K562 (cell line): Measurements from ENCODE around the gene PAX2. TPM values are rescaled to one million over a fixed set of nuclear protein-coding genes. Genes with fewer than 3 reads are reported as not detected.

Source experiments
- ATAC-seq: fragments of 200-7000 bp; cut with Tn5 transposase; 3 replicates; pipeline ENCODE4 v1.9.1; 2020; ENCODE audit warnings: moderate library complexity
- BruUV-seq: library from RNA; stranded (reverse); fragments of 400-500 nt; replicated peaks from 2 replicates; lab custom pipeline; 2021; lab: Mats Ljungman, UMichigan
- CTCF ChIA-PET: fragments of 300-600 bp; formaldehyde crosslinking; extraction: SDS; loops from one replicate; lab custom pipeline; 2021; ENCODE audit warnings: low intra/inter-chr PET ratio; lab: Yijun Ruan, JAX
- POLR2A ChIA-PET: fragments of 300-600, 350-650 bp; sonication (Branson Sonifier 250); formaldehyde crosslinking; extraction: SDS; loops from one replicate; lab custom pipeline; 2021; ENCODE audit warnings: antibody characterized with exemption, inconsistent platforms; lab: Yijun Ruan, JAX
- DNase-seq, 4 experiments: peaks; one replicate each; pipeline versions ENCODE4 v3.0.0 to v3.0.0-alpha.2; 2011 to 2018; ENCODE audit warnings: low spot score in 3 of 4, mixed read lengths in 3 of 4; ENCODE audit errors: extremely low read depth in 1 of 4
- FAIRE-seq: peaks from 2 replicates; lab custom pipeline; 2011; peaks lifted over from hg19 to GRCh38; lab: Jason Lieb, UNC
- H2AFZ ChIP-seq: 2 replicates; pipeline ENCODE4 v1.6.0; 2011; ENCODE audit warnings: low read depth, low read length, control low read depth, inconsistent platforms
- H3K27ac ChIP-seq: fragments of 200-600 bp; 3 replicates; pipeline ENCODE4 v1.8.0; 2011; ENCODE audit warnings: low read depth, mild to moderate bottlenecking, control low read depth, inconsistent platforms, low read length, moderate library complexity, mixed read lengths; ENCODE audit errors: extremely low read depth
- H3K27me3 ChIP-seq, 2 experiments: fragments of 300-600 bp in 1 of 2; 2 replicates in 1 of 2; 3 replicates in 1 of 2; pipeline versions ENCODE4 v1.6.0 to v1.8.0; 2011; ENCODE audit warnings: inconsistent platforms in 2 of 2, low read length in 2 of 2, mild to moderate bottlenecking in 1 of 2, mixed read lengths in 1 of 2, moderate library complexity in 1 of 2; ENCODE audit not compliant: control insufficient read depth in 2 of 2, insufficient read depth in 2 of 2
- H3K36me3 ChIP-seq: fragments of 300-600 bp; 3 replicates; pipeline ENCODE4 v1.8.0; 2011; ENCODE audit warnings: mild to moderate bottlenecking, low read length, inconsistent platforms; ENCODE audit not compliant: control insufficient read depth, insufficient read depth
- H3K4me1 ChIP-seq, 2 experiments: fragments of 200-600 bp in 1 of 2; replicated peaks in 1 of 2; 2 replicates in 1 of 2; 3 replicates in 1 of 2; pipeline versions ENCODE4 v1.5.1 to v1.8.0; 2011; ENCODE audit warnings: inconsistent platforms in 2 of 2, low read length in 2 of 2, mild to moderate bottlenecking in 1 of 2, mixed read lengths in 1 of 2, moderate library complexity in 1 of 2; ENCODE audit not compliant: control insufficient read depth in 2 of 2, insufficient read depth in 2 of 2
- H3K4me2 ChIP-seq: 2 replicates; pipeline ENCODE4 v1.6.1; 2011; ENCODE audit warnings: low read length, control low read depth, inconsistent platforms, mixed read lengths; ENCODE audit not compliant: insufficient read depth
- H3K4me3 ChIP-seq: fragments of 200-600 bp; sonication (generic), shearing (Covaris generic); 2 replicates; pipeline ENCODE4 v1.5.1; 2016; ENCODE audit warnings: control low read depth, inconsistent platforms
- H3K79me2 ChIP-seq: fragments of 200-600 bp; 3 replicates; pipeline ENCODE4 v1.8.0; 2011; ENCODE audit warnings: low read length, inconsistent platforms; ENCODE audit not compliant: control insufficient read depth, insufficient read depth
- H3K9ac ChIP-seq, 2 experiments: 2 replicates each; pipeline versions ENCODE4 v1.6.0 to v1.6.1; 2011; ENCODE audit warnings: low read depth in 2 of 2, low read length in 2 of 2, control low read depth in 1 of 2, inconsistent platforms in 1 of 2, mild to moderate bottlenecking in 1 of 2, mixed read lengths in 1 of 2; ENCODE audit not compliant: insufficient read depth in 1 of 2
- H3K9me1 ChIP-seq: one replicate; pipeline ENCODE4 v1.6.0; 2011; ENCODE audit warnings: inconsistent platforms, mild to moderate bottlenecking, low read length, moderate library complexity; ENCODE audit not compliant: control insufficient read depth, insufficient read depth
- H3K9me3 ChIP-seq: replicated peaks from 2 replicates; pipeline ENCODE4 v1.5.1; 2011; ENCODE audit warnings: low read depth, low read length, inconsistent platforms; ENCODE audit not compliant: control insufficient read depth, insufficient read depth
- H4K20me1 ChIP-seq: replicated peaks from 2 replicates; pipeline ENCODE4 v1.6.1; 2011; ENCODE audit warnings: low read length, inconsistent platforms, mixed read lengths; ENCODE audit not compliant: control insufficient read depth, insufficient read depth
- ARID2 ChIP-seq: fragments of 450-650 bp; IDR thresholded peaks from 2 replicates; pipeline ENCODE4 v1.6.1; 2017; ENCODE audit warnings: antibody characterized with exemption, mild to moderate bottlenecking
- CBX1 ChIP-seq: sonication (generic); IDR thresholded peaks from 2 replicates; pipeline ENCODE4 v1.6.1; 2016; ENCODE audit warnings: antibody characterized with exemption, low read depth, mild to moderate bottlenecking
- DMBX1 ChIP-seq: fragments of 250-450 bp; sonication (Bioruptor Pico); IDR thresholded peaks from 2 replicates; pipeline ENCODE4 v1.8.0; 2022; ENCODE audit warnings: inconsistent platforms, mild to moderate bottlenecking, moderate library complexity, borderline replicate concordance
- ETV6 ChIP-seq, 3 experiments: fragments of 150-350 bp in 1 of 3; sonication (generic) in 1 of 3; formaldehyde crosslinking in 1 of 3; IDR thresholded peaks; 2 replicates each; pipeline versions ENCODE4 v1.6.1 to v1.8.0; 2014 to 2022; ENCODE audit warnings: borderline replicate concordance in 2 of 3, low read depth in 2 of 3, antibody characterized with exemption in 1 of 3, low read length in 1 of 3, mild to moderate bottlenecking in 1 of 3, missing genetic modification reagents in 1 of 3
- FOXA3 ChIP-seq, 2 experiments: fragments of 450-650 bp in 1 of 2; sonication (generic) in 1 of 2; formaldehyde crosslinking; IDR thresholded peaks in 1 of 2; conservative IDR thresholded peaks in 1 of 2; 2 replicates each; pipeline versions ENCODE4 v1.4.0 to v1.8.0; 2020 to 2022; ENCODE audit warnings: mild to moderate bottlenecking in 2 of 2, missing genetic modification reagents in 1 of 2
- KLF13 ChIP-seq: fragments of 450-650 bp; IDR thresholded peaks from 2 replicates; pipeline ENCODE4 v1.6.1; 2016; ENCODE audit warnings: missing genetic modification characterization, low read depth, mild to moderate bottlenecking, missing compliant biosample characterization, moderate library complexity, borderline replicate concordance
- MECOM ChIP-seq: fragments of 250-450 bp; sonication (Bioruptor Pico); IDR thresholded peaks from 2 replicates; pipeline ENCODE4 v1.8.0; 2022; ENCODE audit warnings: inconsistent platforms
- SMARCA5 ChIP-seq: fragments of 450-650 bp; IDR thresholded peaks from 2 replicates; pipeline ENCODE4 v1.6.1; 2016
- TEAD1 ChIP-seq, 2 experiments: fragments of 450-650 bp in 1 of 2; sonication (generic) in 1 of 2; formaldehyde crosslinking; IDR thresholded peaks; 2 replicates each; pipeline versions ENCODE4 v1.4.0 to v1.8.0; 2020 to 2022; ENCODE audit warnings: mild to moderate bottlenecking in 2 of 2, missing genetic modification reagents in 1 of 2
- WHSC1 ChIP-seq: IDR thresholded peaks from one replicate; pipeline ENCODE4 v1.6.1; 2012; ENCODE audit warnings: low read length, control low read depth, inconsistent platforms
- WGBS: fragments of 100-300 bp; shearing (Covaris generic); methylation state at CpG from one replicate; pipeline ENCODE4 v1.1.6; 2016; ENCODE audit warnings: low coverage, mixed read lengths; ENCODE audit not compliant: insufficient coverage; ENCODE audit errors: missing lambda C conversion rate; 5-methylcytosine and 5-hydroxymethylcytosine counted together
- in situ Hi-C: fragments of 300-500 bp; cut with MboI; formaldehyde crosslinking; loops from 4 replicates; pipeline ENCODE4 v1.15.0; 2018; ENCODE audit warnings: inconsistent platforms, mixed read lengths
- intact Hi-C: fragments of 100-400 bp; cut with micrococcal nuclease; formaldehyde crosslinking; loops from 2 replicates; pipeline ENCODE4 v1.14.2; 2022
- polyA plus RNA-seq, 8 experiments: library from polyadenylated mRNA; depleted of rRNA in 4 of 8; stranded (reverse) in 5 of 8; unstranded in 3 of 8; fragments of >200 nt; fragmentation: Nextera tagmentation in 2 of 8; fragmentation: Illumina TruSeq in 1 of 8; extraction: Ambion mirVana in 2 of 8; extraction: Trizol in 1 of 8; gene quantifications; 2 replicates each; pipeline versions ENCODE4 v1.2.1 to v1.2.3, GENCODE V29; 2011 to 2014; ENCODE audit warnings: inconsistent platforms in 1 of 8, missing spikeins in 1 of 8
- total RNA-seq, 7 experiments: library from RNA; depleted of rRNA in 6 of 7; stranded (reverse); fragments of >200 nt in 6 of 7; fragmentation: Illumina TruSeq in 2 of 7; extraction: Trizol in 2 of 7; gene quantifications; 2 replicates each; pipeline versions ENCODE4 v1.2.1 to v1.2.3, GENCODE V29; 2011 to 2021; ENCODE audit warnings: low replicate concordance in 1 of 7
- TF ChIP-seq, protein P1 (sequence below): IDR thresholded peaks from 3 replicates; pipeline ENCODE4 v1.6.1; 2011; ENCODE audit warnings: borderline replicate concordance, mild to moderate bottlenecking; ENCODE audit not compliant: insufficient read length, insufficient read depth
- TF ChIP-seq, protein P2 (sequence below): fragments of 450-650 bp; formaldehyde crosslinking; IDR thresholded peaks from 2 replicates; pipeline ENCODE4 v1.4.0; 2022; ENCODE audit warnings: missing genetic modification characterization

Gene PAX2
- total and polyA plus RNA-seq, 9 of the 15 experiments (the other 6 are each of a cell fraction or from before 2014, with no cell fraction given), result not detected

DNA sequence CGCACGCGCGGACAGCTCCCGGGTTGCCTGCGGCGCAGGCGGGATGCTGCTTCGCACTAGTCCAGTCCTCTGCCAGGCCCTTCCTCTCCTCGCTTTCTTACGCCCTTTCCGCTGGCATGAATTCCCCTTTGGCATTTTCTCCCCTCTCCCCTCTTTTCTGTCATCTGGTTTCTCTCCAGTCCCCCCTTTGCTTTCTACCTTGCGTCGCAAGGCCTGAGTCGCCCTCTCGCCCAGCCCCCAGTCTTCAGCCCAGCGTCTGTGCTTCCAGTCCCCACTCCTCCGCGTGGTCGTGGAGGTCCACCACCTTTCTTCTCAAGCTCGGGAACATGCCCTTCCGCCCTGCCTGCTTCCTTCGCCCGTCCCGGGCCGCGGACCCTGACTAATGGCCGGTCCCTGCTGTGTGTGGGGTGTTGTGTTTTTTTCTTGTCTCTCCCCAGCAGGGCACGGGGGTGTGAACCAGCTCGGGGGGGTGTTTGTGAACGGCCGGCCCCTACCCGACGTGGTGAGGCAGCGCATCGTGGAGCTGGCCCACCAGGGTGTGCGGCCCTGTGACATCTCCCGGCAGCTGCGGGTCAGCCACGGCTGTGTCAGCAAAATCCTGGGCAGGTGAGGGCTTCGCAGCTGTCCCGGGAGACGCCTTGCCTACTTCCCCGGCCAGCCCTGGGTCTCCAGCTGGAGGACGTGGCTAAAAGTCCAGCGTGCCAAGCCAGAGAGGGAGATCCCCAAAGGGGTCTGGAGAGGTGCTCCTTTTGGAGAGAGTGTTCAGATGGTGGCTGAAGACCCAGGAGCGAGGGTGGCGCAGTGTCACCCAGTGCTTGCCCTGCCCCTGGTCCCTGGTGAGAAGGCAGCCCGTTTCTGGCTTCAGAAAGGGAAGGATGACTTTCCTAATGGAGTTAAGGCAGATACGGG is 4.2 kb downstream of the PAX2 start (continued):
- no peak for TF ChIP-seq ETV6 (IDR thresholded peaks at IDR 0.05; ENCODE audit: borderline replicate concordance in 1 of 2, low read depth in 2 of 2, low read length in 1 of 2)
- TF ChIP-seq ETV6 (CRISPR knock-in tag; IDR thresholded peaks at IDR 0.05; ENCODE audit: borderline replicate concordance), result no peak
- TF ChIP-seq, all 486 proteins: peak for 0

DNA sequence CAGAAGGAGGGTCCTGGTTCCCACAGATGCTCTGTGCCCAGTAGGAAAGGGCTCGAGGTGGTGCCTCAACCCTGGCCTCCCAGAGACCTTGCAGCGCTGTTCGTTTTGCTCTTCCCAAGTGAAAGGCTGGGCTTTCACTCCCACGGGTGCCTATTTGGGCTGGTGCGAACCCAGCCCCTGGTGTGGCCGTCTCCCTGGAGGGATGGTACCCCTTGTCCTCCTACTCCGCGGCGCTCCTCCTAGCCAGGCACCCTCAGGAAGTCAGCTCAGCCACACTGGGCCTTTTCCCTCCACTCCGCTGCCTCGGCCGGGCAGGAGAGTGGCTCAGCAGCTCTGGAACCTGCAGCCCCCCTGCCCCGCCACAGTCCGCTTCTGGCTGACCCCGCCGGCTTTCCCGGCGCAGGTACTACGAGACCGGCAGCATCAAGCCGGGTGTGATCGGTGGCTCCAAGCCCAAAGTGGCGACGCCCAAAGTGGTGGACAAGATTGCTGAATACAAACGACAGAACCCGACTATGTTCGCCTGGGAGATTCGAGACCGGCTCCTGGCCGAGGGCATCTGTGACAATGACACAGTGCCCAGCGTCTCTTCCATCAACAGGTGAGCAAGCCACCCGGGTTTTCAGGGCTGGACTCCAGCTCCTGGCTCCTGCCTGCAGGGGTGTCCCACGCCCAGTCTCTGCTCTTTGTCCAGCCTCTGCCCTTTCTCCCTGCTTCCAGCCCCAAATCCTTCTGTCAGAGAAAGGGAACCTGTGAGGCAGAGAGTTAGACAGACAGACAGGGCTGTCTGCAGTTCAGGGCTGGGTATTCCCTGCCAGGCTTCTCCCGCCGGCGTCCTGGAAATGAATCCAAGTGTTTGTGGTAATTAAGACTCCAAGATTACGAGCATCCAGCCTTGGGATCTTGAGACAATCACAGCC is 5.2 kb downstream of the PAX2 start:
- Histone ChIP-seq H3K4me2 (no peak overlapping the region), H3K79me2 (no peaks in the 10 kb centered on the region), H3K9ac (no peak overlapping the region), H2AFZ (no peak overlapping the region), H3K4me1 (peaks cover 0 to 11% of the 10 kb centered on the region in 2 experiments; a peak in 1 of 5 replicates), H3K9me3 (no peaks in the 10 kb centered on the region), H3K27ac (no peak overlapping the region), H4K20me1 (no peaks in the 10 kb centered on the region; the same call in 1 of the 2 replicates), H3K27me3 (peaks cover 28 to 55% of the 10 kb centered on the region in 2 experiments; a peak in 4 of 5 replicates), H3K9me1 (no peaks in the 10 kb centered on the region), H3K4me3 (no peak overlapping the region), H3K36me3 (no peaks in the 10 kb centered on the region)
- ChIA-PET POLR2A (no interaction called here), CTCF (no interaction called here)
- BruUV-seq, result no TSS peak
- ATAC-seq (no peak), FAIRE-seq (no peak), DNase-seq (no peak)
- in situ Hi-C loops (no loop called here), intact Hi-C loops (no loop called here)
- no peak for TF ChIP-seq MECOM (CRISPR knock-in tag)
- TF ChIP-seq, protein P1, sequence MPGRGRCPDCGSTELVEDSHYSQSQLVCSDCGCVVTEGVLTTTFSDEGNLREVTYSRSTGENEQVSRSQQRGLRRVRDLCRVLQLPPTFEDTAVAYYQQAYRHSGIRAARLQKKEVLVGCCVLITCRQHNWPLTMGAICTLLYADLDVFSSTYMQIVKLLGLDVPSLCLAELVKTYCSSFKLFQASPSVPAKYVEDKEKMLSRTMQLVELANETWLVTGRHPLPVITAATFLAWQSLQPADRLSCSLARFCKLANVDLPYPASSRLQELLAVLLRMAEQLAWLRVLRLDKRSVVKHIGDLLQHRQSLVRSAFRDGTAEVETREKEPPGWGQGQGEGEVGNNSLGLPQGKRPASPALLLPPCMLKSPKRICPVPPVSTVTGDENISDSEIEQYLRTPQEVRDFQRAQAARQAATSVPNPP, result no peak
- TF ChIP-seq, protein P2, sequence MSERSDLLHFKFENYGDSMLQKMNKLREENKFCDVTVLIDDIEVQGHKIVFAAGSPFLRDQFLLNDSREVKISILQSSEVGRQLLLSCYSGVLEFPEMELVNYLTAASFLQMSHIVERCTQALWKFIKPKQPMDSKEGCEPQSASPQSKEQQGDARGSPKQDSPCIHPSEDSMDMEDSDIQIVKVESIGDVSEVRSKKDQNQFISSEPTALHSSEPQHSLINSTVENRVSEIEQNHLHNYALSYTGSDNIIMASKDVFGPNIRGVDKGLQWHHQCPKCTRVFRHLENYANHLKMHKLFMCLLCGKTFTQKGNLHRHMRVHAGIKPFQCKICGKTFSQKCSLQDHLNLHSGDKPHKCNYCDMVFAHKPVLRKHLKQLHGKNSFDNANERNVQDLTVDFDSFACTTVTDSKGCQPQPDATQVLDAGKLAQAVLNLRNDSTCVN, result no peak
- no peak for TF ChIP-seq FOXA3 (CRISPR knock-in tag; conservative IDR thresholded peaks at IDR 0.05 in 1 of 2, IDR thresholded peaks at IDR 0.05 in 1 of 2)
- TF ChIP-seq WHSC1, result no peak
- TF ChIP-seq TEAD1 (CRISPR knock-in tag; IDR thresholded peaks at IDR 0.05), result no peak
- no peak for TF ChIP-seq DMBX1 (CRISPR knock-in tag)
- no peak for TF ChIP-seq SMARCA5
- no peak for TF ChIP-seq CBX1
- TF ChIP-seq ARID2, result no peak
- no peak for TF ChIP-seq KLF13 (tag)
- WGBS, result 3% methylated on average over 20 of the region's 37 CpGs
